Jurkat, Clone E6-1 (cell line): Measurements from ENCODE around the gene LGALS9B.
"Not testable (repeated sequence)": the region's sequence is repeated elsewhere in the genome, so short reads cannot be mapped to it uniquely, and the experiment has no call there.

ENCODE experiments used
- DNase-seq: peaks from one replicate; pipeline ENCODE4 v3.0.0-alpha.2; 2011; ENCODE audit warnings: low read depth, low spot score
- H3K4me3 ChIP-seq: 2 replicates; pipeline ENCODE4 v1.5.1; 2011; ENCODE audit warnings: mild to moderate bottlenecking, low read length, control low read depth, moderate library complexity

Gene LGALS9B

DNA sequence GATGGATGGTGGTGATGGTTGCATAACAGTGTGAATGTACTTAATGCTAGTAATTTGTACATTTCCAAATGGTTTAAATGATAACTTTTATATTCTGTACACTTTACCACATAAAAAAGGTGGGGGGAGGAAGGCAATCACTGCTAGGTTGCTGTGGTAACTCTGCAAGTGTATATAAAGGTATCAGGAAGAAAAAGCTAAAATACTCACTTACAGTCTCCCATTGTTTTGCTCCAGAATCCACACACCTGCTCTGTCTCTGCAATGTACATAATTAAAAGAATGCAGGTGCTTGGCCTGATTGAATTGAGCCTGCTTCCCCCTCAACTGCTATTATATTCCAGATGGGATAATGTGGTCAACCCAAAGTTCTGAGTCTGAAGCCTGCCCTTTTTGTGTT, 6.7 kb upstream of the LGALS9B start:
- not testable (repeated sequence) for DNase-seq, H3K4me3 ChIP-seq

DNA sequence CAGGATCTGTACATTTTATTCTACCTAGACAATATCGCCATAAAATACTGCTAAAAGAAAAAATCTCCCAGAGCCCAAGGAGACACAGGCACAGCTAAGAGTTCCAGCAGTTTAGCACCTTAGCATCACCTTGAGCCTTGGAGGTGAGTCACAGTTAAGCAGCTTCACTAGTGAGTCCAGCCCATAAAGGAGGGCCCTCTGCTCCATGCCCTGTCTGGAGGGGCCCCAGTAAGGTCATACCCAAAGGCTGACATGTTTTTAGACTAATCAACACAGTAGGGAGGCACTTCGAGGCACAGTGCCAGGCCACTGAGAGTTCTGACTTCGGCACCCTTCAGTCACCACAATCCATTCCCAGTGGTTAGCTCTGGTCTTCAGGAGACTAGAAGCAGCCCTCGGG, 2.6 kb upstream of the LGALS9B start:
- H3K4me3 ChIP-seq, DNase-seq: not testable (repeated sequence)

DNA sequence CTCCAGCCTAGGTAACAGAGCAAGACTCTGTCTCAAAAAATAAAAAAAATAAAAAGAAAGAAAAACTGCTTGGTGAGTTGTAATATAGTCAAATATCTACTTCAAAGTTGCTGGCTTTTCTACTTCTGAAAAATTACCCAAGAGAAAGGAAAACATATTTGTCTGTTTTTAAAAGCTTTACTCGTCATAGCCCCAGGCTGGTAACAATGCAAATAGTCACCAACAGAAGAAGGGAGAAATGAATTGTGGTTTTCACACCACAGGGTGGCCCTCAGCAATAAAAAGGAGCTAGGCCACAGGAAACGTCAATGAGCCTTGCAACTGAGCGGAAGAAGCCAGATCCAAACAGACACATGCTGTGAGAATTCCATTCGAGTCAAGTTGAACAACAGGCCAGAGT, 1.8 kb upstream of the LGALS9B start:
- not testable (repeated sequence) for H3K4me3 ChIP-seq, DNase-seq

DNA sequence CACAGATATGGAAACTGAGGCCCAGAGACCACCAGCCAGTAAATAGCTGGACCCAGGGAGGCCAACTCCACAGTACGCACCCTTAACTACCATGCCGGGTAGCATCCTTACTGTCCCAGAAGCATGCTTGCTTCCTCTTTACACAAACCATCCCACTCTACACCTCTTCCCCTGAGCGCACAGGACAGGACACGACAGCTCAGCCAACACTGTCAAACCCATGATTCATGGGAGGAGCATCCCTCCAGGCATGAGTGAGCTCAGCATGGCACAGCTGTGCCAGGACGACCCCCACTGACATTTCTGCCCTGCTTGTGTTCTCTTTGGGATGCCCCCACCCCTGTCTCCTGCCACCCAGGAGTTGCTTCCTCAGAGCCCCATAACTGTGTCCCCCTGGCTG, 340 bp downstream of the LGALS9B start:
- H3K4me3 ChIP-seq, DNase-seq: not testable (repeated sequence)

DNA sequence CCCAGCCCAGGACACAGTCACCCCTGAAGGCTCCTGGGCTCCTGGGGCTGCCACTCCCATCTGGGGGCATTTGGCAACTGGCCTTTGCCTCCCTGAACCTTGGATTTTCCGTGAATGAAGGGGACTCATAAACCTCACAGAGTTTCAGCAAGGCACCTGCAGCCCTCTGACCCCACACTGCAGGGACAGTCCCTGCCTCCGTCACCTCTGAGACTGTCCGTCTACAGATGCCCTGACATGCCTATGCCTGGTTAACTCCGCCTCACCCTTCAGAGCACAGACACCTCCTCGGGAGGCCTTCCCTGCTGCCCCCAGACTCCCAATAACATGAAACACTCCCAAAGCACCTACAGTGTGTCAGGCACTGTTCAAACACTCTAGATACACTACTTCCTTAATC, 786 bp downstream of the LGALS9B start:
- H3K4me3 ChIP-seq, DNase-seq: not testable (repeated sequence)

DNA sequence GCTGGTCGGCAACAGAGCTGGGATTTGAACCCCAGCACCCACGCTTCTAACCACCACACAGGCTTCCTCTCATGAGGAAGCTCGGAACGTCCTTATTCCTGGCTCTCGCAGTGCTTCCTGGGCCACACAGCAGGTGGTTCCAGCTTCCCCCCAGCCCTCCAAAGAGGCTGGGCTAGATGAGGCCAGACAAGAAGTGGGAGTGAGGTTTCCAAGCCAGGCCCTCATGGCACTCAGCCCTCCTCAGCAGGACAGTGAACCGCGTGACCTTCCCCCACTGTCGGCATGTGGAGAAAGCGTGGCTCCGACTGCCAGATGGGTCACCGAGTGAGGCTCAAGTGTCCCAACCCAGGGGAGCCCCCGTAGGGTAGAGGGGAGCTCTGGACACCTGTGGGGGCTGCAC, 1.8 kb downstream of the LGALS9B start:
- not testable (repeated sequence) for DNase-seq, H3K4me3 ChIP-seq

DNA sequence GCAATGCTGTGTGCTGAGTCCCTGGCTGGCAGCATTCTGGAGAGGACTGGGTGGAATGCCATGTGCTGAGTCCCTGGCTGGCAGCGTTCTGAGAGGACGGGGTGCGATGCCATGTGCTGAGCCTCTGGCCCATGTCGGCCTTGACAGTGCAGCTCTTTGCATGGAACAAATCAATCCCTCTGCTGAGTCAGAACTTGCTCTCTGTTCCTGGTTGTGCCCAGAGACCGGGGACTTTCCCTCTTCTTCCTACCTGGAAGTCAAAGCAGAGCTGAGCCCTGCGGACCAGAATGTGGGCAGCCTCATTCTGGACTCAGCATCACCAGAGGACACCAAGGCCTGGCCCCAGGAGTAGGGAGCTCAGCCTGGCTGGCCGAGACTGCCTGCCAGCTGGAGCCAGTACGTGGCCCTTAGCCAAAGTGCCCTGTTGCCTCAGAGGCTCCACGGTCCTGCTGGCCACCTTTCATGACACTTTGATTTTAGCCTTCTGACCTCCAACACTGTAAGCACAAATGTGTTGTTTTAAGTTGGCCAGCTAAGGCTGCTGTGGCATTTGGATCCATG, 2.4 kb downstream of the LGALS9B start:
- DNase-seq: not testable (repeated sequence)

DNA sequence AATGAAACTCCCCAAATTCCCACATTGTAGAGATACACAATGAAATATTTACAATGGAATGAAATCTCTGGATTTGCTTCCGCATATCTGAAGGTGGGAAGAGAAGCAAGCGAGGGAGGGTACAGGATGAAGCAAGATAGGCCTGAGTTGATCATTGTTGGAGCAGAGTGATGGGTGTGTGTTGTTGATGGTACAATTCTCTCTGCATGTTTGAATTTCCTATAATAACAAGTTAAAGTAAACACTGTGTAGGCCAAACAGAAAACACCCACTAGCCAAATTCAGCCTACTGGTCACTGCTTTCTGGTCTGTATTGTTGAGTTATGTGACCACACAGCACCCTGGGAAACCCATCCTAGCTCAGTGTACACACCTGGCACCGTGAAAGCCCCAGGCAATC, 5.2 kb downstream of the LGALS9B start:
- DNase-seq: not testable (repeated sequence)

More for the DNA sequence above, 2.4 kb downstream of the LGALS9B start:
- H3K4me3 ChIP-seq: not testable (repeated sequence)

DNA sequence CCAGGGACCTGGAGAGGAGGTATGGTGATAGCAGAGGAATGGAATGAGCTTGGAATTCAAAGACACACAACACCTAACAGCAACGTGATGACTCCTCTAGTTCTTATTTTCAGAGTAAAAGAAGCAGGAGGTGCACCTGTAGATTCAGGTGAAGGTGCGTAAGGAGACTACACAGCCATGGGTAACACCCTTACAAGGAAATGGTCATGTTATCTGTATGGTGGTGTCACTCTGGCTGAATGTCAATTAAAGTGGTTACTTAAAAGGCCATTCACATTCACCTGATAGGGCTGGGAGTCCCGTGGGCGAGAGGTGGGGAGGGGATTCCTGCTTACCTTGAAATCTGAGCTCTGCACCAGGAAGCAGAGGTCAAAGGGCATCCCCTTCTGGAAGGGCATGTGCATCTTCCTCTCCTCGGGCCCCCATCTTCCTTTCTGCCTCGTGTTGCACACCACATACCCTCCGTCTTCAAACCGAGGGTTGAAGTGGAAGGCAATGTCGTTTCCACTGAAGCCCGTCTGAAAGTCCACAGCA, 9.4 kb downstream of the LGALS9B start:
- not testable (repeated sequence) for DNase-seq, H3K4me3 ChIP-seq

More for the DNA sequence above, 5.2 kb downstream of the LGALS9B start:
- not testable (repeated sequence) for H3K4me3 ChIP-seq

DNA sequence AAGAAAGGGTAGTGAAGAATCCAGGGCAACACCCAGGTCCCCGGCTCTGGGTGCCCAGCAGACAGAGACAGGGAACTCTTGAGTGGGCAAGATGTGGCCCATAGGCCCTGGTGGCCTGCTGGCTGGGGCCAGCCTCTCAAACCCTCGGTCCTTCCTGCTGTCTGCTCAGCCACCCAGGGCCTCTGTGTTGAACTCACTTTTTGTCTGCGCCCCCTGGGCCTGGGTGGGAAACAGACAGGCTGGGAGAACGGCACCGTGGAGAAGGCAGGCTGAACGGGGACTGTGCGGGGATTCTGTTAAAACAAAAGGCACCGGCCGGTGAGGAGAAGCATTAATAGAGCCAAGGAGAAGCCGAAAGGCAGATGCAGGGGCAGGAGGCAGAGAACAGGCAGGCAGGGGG, 12.2 kb downstream of the LGALS9B start:
- DNase-seq, H3K4me3 ChIP-seq: not testable (repeated sequence)

DNA sequence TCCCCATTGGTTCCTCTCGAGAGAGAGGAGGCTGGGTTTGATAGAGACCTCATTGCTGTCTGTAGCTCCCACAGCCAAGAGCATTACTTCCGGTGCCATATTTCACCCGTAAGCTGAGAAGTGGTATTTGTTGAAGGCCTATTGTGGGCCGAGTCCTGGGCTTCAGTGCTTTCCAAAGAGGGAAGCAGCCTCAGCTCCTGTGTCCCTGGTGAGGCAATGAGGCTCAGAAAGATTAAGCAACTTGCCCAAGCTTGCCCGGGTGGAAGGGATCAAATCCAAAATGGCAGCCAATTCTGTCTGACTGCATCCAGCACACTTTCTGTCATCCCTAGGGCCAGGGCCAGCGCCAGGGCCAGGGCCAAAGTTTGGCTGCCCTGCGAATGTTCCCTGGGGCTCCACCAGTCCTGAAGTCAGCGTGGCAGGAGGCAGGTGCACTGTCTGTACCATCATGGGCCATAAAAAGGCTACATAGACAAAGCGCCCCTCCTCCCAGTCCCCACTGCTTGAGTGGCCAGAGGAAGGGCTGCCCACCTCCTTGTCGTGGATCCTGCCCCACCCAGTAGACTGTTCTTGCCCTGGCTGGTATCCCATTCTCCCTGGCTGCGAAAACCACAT, 13.4 kb downstream of the LGALS9B start:
- H3K4me3 ChIP-seq, DNase-seq: not testable (repeated sequence)

DNA sequence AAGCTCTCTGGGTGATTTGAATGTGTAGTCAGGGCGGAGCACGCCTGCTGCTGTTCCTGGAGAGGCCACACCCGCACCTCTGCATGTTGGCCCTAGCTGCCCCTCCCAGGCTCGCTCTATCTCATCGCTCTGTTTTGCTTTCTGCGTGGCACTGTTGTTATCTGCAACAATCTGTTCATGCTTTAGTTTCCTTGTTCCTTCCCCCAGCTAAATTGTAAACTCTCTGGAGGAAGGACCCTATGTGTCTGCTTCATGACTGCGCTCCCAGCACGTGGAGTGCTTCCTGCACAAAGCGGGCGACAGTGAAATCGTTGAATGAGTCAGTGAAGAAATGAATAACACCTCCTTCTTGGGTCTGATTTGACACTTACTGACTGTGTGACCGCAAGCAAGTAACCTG, 16.5 kb downstream of the LGALS9B start:
- DNase-seq, H3K4me3 ChIP-seq: not testable (repeated sequence)

DNA sequence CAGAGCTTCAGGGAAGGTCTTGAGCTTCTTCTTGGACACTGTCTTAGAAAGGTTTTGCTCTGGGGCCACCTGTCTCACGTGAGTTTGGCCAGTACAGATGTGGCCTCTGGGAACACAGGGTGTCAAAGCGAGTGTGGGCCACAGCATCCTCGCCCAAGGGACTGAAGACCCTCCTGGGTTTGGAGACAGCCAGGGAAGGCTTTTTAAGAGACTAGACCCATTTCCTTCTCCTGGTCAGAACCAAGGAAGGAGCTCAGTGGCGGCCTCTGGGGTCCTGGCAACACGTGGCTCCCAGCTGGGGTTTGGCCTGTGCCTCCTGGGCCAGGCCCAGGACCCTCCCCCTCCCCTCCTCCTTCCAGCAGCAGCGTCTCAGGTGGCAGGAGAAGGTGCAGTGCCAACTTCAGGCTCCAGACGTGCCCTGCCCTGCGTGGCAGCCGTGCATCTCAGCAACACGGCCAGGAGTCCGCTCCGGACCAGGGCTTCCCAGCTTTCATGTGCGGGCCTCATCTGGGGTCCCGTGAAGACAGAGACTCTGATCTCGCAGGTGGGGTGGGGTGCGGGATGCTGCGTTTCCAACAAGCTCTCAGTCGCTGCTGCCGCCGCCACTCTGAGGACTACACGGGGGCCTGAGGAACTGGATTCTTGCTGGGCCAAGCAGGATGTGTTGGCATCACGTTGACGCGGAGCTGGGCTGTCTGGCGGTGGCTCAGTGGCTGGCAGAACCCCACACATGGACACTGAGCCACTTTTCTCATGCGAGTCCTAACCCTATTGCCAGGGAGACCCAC, 19.6 kb downstream of the LGALS9B start:
- not testable (repeated sequence) for H3K4me3 ChIP-seq, DNase-seq

DNA sequence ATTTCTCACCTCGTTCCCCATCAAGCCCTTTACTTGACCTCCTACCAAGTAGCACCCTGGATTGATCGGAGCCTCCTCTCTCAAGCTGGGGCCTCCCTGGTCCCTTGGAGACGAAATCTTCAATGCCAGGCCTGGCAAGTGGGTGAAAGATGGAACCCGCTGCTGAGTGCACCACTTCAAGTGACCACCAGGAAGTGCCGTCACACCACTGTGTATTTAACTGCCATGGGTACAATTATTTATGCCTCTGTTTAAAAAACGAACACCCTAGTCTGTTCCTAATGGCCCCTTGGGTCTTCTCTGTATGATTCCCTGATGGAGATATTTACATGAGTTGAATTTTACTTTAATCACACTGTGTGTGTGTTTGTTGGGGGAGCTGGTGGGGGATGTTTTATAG, 20.4 kb downstream of the LGALS9B start:
- H3K4me3 ChIP-seq, DNase-seq: not testable (repeated sequence)

DNA sequence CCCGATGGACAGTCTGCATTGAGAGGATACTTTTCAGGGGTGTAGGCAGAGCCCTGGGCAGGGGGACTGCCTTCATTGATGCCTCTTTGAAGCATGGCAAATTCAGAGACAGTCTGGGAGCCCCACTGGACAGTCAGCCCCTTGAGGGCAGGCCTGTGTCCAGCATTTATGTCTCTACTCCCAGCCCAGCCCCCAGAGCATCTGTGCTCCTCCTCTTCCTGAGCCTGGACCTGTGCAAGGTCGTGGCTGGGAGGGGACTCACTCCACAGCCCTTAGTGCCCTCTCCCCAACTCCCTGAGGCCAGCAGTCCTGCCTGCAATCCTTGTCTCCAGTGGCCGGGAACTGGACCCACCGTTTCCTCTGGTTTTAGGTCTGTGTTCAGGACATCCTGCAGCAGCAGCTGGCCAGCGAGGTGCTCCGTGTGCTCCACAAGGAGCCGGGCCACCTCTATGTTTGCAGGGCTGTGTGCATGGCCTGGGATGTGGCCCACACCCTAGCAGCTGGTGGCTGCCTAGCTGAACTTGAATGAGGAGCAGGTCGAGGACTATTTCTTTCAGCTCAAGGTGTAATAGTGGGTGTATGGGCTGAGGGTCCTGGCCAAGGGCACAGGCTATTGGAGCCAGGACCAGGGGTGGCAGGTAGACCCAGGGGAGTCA, 22.6 kb downstream of the LGALS9B start:
- not testable (repeated sequence) for H3K4me3 ChIP-seq, DNase-seq

DNA sequence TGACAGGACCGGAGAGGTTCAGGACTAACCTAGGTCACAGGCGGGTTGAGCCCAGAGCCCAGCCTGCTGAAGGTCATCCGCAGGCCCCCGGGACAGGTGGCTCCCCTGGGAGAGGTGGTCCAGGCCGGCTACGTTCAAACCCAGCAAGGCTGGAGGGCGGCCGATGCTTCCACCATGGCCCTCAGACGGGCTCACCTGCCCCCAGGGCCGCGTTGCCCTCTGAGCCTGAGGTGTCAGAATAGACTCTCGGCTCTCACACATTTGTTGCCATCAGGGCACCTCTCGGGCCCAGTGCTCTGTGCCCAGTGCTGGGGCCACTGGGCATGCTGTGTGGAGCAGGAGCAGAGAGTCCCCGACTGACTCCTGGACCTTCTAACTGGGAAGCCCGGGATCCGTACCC, 23.2 kb downstream of the LGALS9B start:
- not testable (repeated sequence) for DNase-seq, H3K4me3 ChIP-seq

DNA sequence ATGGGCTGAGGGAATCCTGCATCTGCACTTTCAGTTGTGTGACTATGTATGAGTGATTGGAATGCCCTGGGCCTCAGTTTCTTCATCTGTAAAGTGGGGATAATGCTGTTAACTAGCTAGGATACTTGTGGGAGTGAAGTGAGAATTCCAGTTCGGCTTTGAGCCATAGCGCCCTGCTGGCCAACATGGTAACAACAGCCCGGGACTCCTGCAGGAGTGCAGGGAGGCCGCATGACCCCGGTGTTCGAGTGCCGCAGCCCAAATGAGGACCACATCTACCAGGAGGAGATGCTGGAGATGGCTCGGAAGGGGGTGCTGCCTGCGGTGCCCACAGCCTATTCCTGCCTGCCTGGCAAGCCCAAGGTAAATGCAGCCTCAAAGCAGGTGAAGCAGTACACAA, 23.7 kb downstream of the LGALS9B start:
- H3K4me3 ChIP-seq, DNase-seq: not testable (repeated sequence)

DNA sequence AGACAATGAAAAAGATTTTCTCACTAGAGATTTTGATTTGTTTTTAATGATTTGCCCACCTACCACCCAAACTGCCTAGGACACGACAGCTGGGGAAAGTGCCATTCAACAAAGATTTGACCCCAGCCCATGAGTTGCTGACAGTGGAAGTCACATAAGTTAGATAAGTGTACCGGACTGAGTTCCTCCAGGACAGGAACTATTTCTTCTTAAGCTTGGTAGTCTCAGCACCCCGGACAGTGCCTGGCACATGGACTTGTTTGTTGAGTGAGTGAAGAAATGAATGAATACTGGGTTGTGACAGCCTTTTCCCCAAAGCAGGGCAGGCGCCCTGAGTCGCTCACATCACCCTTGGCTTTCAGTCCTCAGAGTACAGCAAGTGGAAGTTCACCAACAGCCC, 26.7 kb downstream of the LGALS9B start:
- not testable (repeated sequence) for DNase-seq, H3K4me3 ChIP-seq

DNA sequence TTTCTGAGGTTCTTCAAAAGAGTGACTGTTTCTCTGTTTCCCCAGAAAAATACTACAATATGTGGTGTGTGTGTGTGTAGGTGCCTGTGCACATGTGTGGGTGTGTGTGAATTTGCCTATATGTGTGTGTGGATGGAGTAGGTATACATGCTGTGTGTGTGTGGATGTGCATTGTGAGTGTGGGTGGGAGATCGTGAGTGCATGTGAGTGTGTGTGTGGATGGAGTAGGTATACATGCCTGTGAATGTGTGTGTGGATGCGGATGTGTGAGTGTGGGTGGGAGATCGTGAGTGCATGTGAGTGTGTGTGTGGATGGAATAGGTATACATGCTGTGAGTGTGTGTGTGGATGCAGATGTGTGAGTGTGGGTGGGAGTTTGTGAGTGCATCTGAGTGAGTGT, 32.2 kb downstream of the LGALS9B start:
- H3K4me3 ChIP-seq, DNase-seq: not testable (repeated sequence)
